ENCODE data around the gene LYRM4.

Gene LYRM4

DNA sequence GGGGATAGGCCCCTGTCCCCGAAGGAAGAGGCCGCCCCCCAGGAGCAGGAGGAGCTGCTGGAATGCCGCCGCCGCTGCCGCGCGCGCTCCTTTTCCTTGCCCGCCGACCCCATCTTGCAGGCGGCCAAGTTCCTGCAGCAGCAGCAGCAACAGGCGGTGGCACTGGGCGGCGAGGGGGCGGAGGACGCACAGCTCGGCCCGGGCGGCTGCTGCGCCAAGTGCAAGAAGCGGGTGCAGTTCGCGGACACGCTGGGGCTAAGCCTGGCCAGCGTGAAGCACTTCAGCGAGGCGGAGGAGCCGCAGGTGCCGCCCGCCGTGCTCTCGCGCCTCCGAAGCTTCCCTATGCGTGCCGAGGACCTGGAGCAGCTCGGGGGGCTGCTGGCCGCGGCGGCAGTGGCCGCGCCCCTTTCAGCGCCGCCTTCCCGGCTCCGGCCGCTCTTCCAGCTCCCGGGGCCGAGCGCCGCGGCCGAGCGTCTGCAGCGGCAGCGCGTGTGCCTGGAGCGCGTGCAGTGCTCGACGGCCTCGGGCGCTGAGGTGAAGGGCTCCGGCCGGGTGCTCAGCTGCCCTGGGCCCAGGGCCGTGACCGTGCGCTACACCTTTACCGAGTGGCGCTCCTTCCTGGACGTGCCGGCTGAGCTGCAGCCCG is 175.0 kb downstream of the LYRM4 start:
- 4 to 8% methylated on average over 63 to 64 of the region's 74 CpGs for WGBS, 2 experiments (ENCODE audit: insufficient coverage in 2 of 2)
- Histone ChIP-seq H3K9me3 (ENCODE audit: control insufficient read depth, low read length) (no peaks in the 10 kb centered on the region), H3K4me1 (ENCODE audit: control insufficient read depth, insufficient read depth, low read length, poor library complexity, severe bottlenecking) (peaks cover 32% of the 10 kb centered on the region), H3K4me3 (ENCODE audit: extremely low read depth, insufficient read depth, low read length, poor library complexity, severe bottlenecking) (peak overlapping the region; percentile 48), H3K27ac (ENCODE audit: low read depth, low read length, severe bottlenecking) (no peak overlapping the region), H3K36me3 (ENCODE audit: control insufficient read depth, insufficient read depth, low read length) (no peaks in the 10 kb centered on the region)

DNA sequence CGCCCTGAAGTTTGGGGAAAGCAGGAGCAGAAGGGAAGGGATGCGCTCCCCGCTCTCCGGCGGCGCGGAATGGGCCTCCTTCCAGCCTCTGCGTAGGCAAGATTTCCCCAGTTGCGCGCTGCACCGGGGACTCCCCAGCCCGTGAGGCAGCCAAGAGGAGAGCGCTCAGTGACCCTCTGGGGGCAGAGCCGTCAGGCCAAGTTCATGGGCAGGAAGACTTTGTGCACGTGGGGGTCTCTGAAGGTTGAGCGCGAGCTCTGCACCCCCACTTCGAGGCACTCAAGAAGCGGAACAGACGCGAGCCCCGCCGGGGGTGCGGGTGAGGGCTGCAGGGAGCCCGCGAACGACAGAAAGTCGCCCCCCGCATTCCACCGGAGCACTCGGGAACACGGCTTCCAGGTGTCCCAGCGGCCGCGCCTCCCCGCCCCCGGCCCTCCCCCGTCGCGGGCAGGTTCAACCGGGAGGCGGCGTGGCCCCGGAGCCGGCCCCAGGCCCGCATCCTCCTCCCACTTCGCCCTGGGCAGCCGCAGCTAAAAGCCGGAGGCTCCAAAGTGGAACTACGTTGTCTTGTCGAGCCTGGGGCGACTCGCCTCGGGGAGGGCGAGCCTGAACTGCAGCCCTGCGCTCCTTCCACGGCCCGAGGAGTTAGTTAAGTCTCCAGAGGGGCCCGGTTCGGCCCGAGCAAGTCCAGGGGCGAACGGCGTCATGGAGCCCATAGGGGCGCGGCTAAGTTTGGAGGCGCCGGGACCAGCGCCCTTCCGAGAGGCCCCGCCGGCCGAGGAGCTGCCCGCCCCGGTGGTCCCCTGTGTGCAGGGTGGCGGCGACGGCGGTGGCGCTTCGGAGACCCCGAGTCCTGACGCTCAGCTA is 175.7 kb downstream of the LYRM4 start, which contains the start of gene PPP1R3G:
Gene PPP1R3G (plus strand): TSS at position 561 of the 867 bp plus-strand sequence. CDS start 145 bp downstream, at position 706.
- no peak within 1 kb of the TSS for H3K27ac ChIP-seq (ENCODE audit: low read depth, low read length, severe bottlenecking)
- H3K4me1 ChIP-seq (ENCODE audit: control insufficient read depth, insufficient read depth, low read length, poor library complexity, severe bottlenecking): peaks cover 36% of the 10 kb centered on the region
- H3K36me3 ChIP-seq (ENCODE audit: control insufficient read depth, insufficient read depth, low read length): no peaks in the 10 kb centered on the region
- no peaks in the 10 kb centered on the region for H3K9me3 ChIP-seq (ENCODE audit: control insufficient read depth, low read length)
- H3K4me3 ChIP-seq (ENCODE audit: extremely low read depth, insufficient read depth, low read length, poor library complexity, severe bottlenecking): peak within 1 kb of the TSS; percentile 48
- WGBS, 2 experiments (ENCODE audit: insufficient coverage in 2 of 2): 1% methylated on average over 68 to 76 of the region's 83 CpGs

DNA sequence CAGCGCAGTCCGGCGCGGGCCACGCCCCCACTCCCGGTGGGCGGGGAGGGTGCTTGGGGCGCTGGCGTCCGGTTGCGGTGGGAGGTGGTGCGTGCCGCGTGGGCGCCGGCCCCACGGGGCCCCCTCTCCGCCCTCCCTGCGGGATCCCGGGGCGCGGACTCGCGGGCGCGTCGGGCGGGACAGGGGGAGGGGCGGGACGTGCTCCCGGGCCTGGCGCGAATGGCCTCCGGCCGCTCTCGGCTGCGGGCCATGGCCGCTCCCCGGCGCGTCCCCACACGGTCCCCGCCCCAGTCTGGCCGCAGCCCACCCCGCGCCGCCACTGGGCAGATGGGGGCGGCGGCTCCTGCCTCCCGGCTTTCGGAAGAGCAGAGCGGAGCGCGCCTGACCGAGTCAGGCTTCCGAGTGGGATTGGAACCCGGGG is 176.4 kb downstream of the LYRM4 start:
- 1 to 2% methylated on average over 37 to 40 of the region's 57 CpGs for WGBS, 2 experiments (ENCODE audit: insufficient coverage in 2 of 2)
- Histone ChIP-seq H3K4me3 (ENCODE audit: extremely low read depth, insufficient read depth, low read length, poor library complexity, severe bottlenecking) (peak overlapping the region; percentile 48), H3K36me3 (ENCODE audit: control insufficient read depth, insufficient read depth, low read length) (no peaks in the 10 kb centered on the region), H3K9me3 (ENCODE audit: control insufficient read depth, low read length) (peaks cover under 1% of the 10 kb centered on the region), H3K27ac (ENCODE audit: low read depth, low read length, severe bottlenecking) (no peak overlapping the region), H3K4me1 (ENCODE audit: control insufficient read depth, insufficient read depth, low read length, poor library complexity, severe bottlenecking) (peaks cover 31% of the 10 kb centered on the region)

DNA sequence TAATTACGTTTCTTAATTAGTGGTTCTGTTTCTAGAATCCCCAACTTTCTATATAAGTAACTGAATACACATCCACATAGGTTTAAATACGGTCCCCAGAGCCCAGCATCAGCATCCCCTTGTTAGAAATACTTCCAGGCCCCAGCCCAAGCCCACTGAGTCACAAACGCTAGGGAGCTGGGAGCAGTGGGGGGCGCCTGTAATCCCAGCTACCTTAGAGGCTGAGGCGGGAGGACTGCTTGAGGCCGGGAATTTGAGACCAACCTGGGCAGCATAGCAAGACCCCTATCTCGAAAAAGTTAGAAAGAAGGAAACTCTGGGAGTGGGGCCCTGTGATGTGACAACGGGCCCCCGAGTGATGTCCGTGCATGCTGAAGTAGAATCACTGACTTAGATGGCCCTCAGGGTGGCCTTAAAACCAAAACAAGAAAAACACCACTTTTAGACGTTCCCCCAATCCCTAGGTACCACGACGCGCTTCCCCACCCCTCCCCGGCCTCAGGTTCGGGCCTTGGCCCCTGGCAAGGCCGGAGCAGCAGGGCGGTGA is 176.9 kb downstream of the LYRM4 start:
- Histone ChIP-seq H3K4me3 (ENCODE audit: extremely low read depth, insufficient read depth, low read length, poor library complexity, severe bottlenecking) (peak overlapping the region; percentile 48), H3K27ac (ENCODE audit: low read depth, low read length, severe bottlenecking) (no peak overlapping the region), H3K36me3 (ENCODE audit: control insufficient read depth, insufficient read depth, low read length) (no peaks in the 10 kb centered on the region), H3K4me1 (ENCODE audit: control insufficient read depth, insufficient read depth, low read length, poor library complexity, severe bottlenecking) (peaks cover 31% of the 10 kb centered on the region), H3K9me3 (ENCODE audit: control insufficient read depth, low read length) (peaks cover 4% of the 10 kb centered on the region)
- WGBS, 2 experiments (ENCODE audit: insufficient coverage in 2 of 2): 59 to 93% methylated on average over 10 to 15 of the region's 18 CpGs

DNA sequence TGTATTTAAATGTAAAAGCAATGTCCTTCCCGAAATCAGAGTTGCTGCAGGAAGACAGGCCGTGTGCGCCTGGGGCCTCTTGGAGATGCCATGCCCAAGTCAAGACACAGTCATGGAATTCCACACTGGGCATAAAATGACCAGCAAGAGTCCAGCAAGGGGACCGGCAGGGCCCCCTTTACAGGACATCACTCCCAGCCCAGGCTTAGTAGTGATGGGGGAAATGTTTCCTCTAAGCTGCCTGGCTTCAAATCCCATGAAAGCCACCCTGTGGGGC is 177.5 kb downstream of the LYRM4 start:
- Histone ChIP-seq H3K4me3 (ENCODE audit: extremely low read depth, insufficient read depth, low read length, poor library complexity, severe bottlenecking) (no peak overlapping the region), H3K4me1 (ENCODE audit: control insufficient read depth, insufficient read depth, low read length, poor library complexity, severe bottlenecking) (peaks cover 31% of the 10 kb centered on the region), H3K27ac (ENCODE audit: low read depth, low read length, severe bottlenecking) (no peak overlapping the region), H3K36me3 (ENCODE audit: control insufficient read depth, insufficient read depth, low read length) (no peaks in the 10 kb centered on the region), H3K9me3 (ENCODE audit: control insufficient read depth, low read length) (peaks cover 4% of the 10 kb centered on the region)
- 33 to 45% methylated on average over 3 to 4 of the region's 4 CpGs for WGBS, 2 experiments (ENCODE audit: insufficient coverage in 2 of 2)

DNA sequence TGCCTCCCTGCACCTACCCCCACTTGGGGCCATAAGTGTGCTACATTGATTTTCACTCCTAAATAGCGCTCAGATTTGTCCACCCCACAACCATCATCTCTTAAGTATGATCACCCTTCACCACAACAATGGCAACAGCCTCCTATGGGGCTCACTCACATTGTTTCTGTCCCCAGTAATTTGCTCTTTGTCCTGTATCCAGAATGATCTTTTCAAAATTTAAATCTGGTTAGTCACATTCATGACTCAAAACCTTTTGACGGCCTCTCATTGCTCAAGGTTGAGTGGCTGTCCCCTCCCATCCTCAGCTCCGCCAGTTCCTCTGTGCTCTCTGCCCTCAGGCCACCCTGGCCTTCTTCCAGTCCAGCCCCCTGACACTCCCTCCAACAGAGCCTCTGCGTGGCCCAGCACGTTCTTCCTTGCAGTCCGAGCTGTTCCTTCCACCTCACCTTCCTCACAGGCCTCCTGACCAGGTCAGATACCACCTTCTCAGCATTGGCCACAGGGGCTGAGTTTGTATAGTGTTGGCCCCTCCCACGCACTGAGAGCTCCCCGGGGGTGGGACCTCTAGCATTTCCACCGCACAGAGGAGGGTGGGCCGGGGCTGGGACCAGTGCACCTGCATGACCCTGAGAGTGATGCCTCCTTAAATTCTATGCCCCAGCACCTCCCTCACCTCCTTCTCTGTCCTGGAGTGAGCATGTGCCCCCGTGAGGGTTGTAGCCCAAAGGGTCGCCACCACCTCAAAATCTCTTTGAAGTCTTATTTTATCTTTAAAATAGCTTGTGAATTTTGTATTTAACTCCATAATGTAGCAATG is 178.1 kb downstream of the LYRM4 start:
- no peak overlapping the region for H3K4me3 ChIP-seq (ENCODE audit: extremely low read depth, insufficient read depth, low read length, poor library complexity, severe bottlenecking)
- peaks cover 31% of the 10 kb centered on the region for H3K4me1 ChIP-seq (ENCODE audit: control insufficient read depth, insufficient read depth, low read length, poor library complexity, severe bottlenecking)
- no peaks in the 10 kb centered on the region for H3K36me3 ChIP-seq (ENCODE audit: control insufficient read depth, insufficient read depth, low read length)
- 74 to 75% methylated on average over 10 of the region's 12 CpGs for WGBS, 2 experiments (ENCODE audit: insufficient coverage in 2 of 2)
- H3K9me3 ChIP-seq (ENCODE audit: control insufficient read depth, low read length): peaks cover 4% of the 10 kb centered on the region
- H3K27ac ChIP-seq (ENCODE audit: low read depth, low read length, severe bottlenecking): no peak overlapping the region

DNA sequence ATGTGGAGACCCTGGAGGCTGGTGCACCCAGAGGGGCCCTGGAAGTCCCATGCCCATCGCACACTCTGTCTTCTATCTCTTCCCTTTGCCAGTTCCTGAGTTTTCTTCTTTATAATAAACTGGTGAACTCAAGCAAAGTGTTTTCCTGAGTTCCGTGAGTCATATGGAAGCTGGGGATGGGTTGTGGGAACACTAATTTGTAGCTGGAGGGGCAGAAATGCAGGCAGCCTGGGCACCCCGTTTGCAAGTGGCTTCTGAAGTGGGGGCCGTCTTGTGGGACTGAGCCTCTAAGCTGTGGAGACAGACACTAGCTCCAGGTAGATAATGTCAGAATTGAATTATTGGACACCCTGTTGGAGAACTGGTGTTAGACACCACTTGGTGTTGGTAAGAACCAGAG is 178.8 kb downstream of the LYRM4 start:
- Histone ChIP-seq H3K4me3 (ENCODE audit: extremely low read depth, insufficient read depth, low read length, poor library complexity, severe bottlenecking) (no peak overlapping the region), H3K9me3 (ENCODE audit: control insufficient read depth, low read length) (peaks cover 4% of the 10 kb centered on the region)

DNA sequence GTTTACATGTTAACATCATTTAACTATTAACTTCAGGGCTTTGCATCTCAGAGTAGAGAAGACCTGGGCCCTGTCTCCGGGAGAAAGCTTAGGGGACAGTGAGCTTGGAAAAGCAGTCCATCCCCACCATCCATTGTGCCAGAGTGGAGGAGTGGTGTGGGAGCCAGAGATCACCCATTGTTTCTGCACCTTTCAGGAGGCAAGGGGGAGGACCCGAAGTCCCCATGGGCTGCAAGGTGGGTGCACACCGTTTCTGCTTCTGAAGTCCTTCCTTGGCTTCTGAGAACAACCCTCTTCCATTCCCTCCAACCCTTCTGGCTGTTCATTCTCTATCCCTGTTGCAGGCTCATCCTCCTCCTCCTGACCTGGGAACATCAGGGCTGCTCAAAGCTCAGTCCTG is 179.6 kb downstream of the LYRM4 start:
- 84 to 93% methylated on average over 2 of the region's 3 CpGs for WGBS, 2 experiments (ENCODE audit: insufficient coverage in 2 of 2)
- Histone ChIP-seq H3K4me1 (ENCODE audit: control insufficient read depth, insufficient read depth, low read length, poor library complexity, severe bottlenecking) (peaks cover 28% of the 10 kb centered on the region), H3K9me3 (ENCODE audit: control insufficient read depth, low read length) (peaks cover 4% of the 10 kb centered on the region), H3K36me3 (ENCODE audit: control insufficient read depth, insufficient read depth, low read length) (no peaks in the 10 kb centered on the region), H3K4me3 (ENCODE audit: extremely low read depth, insufficient read depth, low read length, poor library complexity, severe bottlenecking) (no peak overlapping the region), H3K27ac (ENCODE audit: low read depth, low read length, severe bottlenecking) (no peak overlapping the region)

More for the DNA sequence above, 178.8 kb downstream of the LYRM4 start:
- Histone ChIP-seq H3K36me3 (ENCODE audit: control insufficient read depth, insufficient read depth, low read length) (no peaks in the 10 kb centered on the region), H3K27ac (ENCODE audit: low read depth, low read length, severe bottlenecking) (no peak overlapping the region), H3K4me1 (ENCODE audit: control insufficient read depth, insufficient read depth, low read length, poor library complexity, severe bottlenecking) (peaks cover 28% of the 10 kb centered on the region)
- 78 to 85% methylated on average over 2 to 4 of the region's 4 CpGs for WGBS, 2 experiments (ENCODE audit: insufficient coverage in 2 of 2)

DNA sequence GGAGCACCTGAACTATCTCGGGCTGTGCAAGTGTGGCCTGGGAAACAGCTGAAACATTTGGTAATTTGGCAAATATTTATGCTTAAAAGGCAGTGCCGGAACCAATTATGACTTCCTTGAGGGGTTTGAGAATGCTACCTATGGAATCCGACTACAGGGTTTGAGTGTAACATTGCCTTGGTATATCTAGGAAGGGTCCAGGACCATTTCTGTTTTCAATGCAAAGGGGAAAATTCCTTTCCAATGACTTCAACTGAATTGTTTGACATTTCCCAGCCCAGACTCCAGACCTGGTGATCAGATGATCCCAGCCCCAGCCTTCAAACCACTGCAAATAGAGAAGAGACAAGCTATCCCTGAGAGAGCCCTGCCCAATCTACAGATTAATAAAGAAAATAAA is 180.2 kb downstream of the LYRM4 start:
- H3K27ac ChIP-seq (ENCODE audit: low read depth, low read length, severe bottlenecking): peak overlapping the region; percentile 43
- H3K36me3 ChIP-seq (ENCODE audit: control insufficient read depth, insufficient read depth, low read length): no peaks in the 10 kb centered on the region
- peaks cover 4% of the 10 kb centered on the region for H3K9me3 ChIP-seq (ENCODE audit: control insufficient read depth, low read length)
- no peak overlapping the region for H3K4me3 ChIP-seq (ENCODE audit: extremely low read depth, insufficient read depth, low read length, poor library complexity, severe bottlenecking)
- peaks cover 28% of the 10 kb centered on the region for H3K4me1 ChIP-seq (ENCODE audit: control insufficient read depth, insufficient read depth, low read length, poor library complexity, severe bottlenecking)
- 79 to 83% methylated on average over 3 of the region's 3 CpGs for WGBS, 2 experiments (ENCODE audit: insufficient coverage in 2 of 2)

DNA sequence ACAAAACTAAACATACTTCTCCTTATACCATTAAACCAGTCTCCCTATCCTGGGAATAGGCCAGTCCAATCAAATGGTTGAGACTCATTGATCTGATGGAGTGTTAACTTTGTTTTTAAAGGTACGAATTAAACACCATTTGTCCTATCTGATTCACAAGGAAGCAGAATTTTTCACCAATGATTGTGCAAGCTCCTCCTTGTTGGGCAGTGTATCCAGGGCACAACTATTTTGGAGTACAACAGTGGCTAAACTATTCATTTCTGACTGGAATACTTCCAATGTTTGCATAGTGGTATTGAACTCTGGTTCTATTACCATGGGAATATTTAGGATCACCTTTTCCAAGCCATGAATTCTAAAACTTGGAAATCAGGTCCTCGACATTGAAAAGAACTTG is 181.1 kb downstream of the LYRM4 start:
- H3K36me3 ChIP-seq (ENCODE audit: control insufficient read depth, insufficient read depth, low read length): no peaks in the 10 kb centered on the region
- WGBS, 2 experiments (ENCODE audit: insufficient coverage in 2 of 2): 88 to 89% methylated on average over 1 of the region's 2 CpGs
- peaks cover 28% of the 10 kb centered on the region for H3K4me1 ChIP-seq (ENCODE audit: control insufficient read depth, insufficient read depth, low read length, poor library complexity, severe bottlenecking)
- H3K4me3 ChIP-seq (ENCODE audit: extremely low read depth, insufficient read depth, low read length, poor library complexity, severe bottlenecking): no peak overlapping the region
- no peak overlapping the region for H3K27ac ChIP-seq (ENCODE audit: low read depth, low read length, severe bottlenecking)
- H3K9me3 ChIP-seq (ENCODE audit: control insufficient read depth, low read length): peaks cover 4% of the 10 kb centered on the region

Measured in mesodermal cell (in vitro differentiated cells).